HL-60 (cell line): Measurements from ENCODE around the gene ZSCAN1.

Experiments used
- DNase-seq, 2 experiments: peaks; one replicate each; pipeline ENCODE4 v3.0.0-alpha.2; 2010 to 2020; ENCODE audit warnings: low read depth in 1 of 2, low spot score in 1 of 2
- H3K27ac ChIP-seq: fragments of 250-450 bp; sonication (Bioruptor Pico); replicated peaks from 2 replicates; pipeline ENCODE4 v1.5.1; 2020; ENCODE audit warnings: mild to moderate bottlenecking, moderate library complexity
- H3K27me3 ChIP-seq: fragments of 250-450 bp; sonication (Bioruptor Pico); 2 replicates; pipeline ENCODE4 v1.5.1; 2021; ENCODE audit warnings: mild to moderate bottlenecking, moderate library complexity; ENCODE audit not compliant: insufficient read depth, poor library complexity, severe bottlenecking
- H3K4me3 ChIP-seq: replicated peaks from 2 replicates; pipeline ENCODE4 v1.5.1; 2011; ENCODE audit warnings: mild to moderate bottlenecking, control low read depth, low read length; ENCODE audit not compliant: insufficient read depth
- CTCF ChIP-seq: IDR thresholded peaks from one replicate; pipeline ENCODE4 v1.5.1; 2011; ENCODE audit warnings: low read length, control low read depth, inconsistent platforms; ENCODE audit not compliant: insufficient read depth
- GABPA ChIP-seq: IDR thresholded peaks from 2 replicates; pipeline ENCODE4 v1.6.1; 2012; ENCODE audit warnings: low read depth
- POLR2AphosphoS5 ChIP-seq: IDR thresholded peaks from 2 replicates; pipeline ENCODE4 v1.6.1; 2012; ENCODE audit warnings: low read depth
- REST ChIP-seq: IDR thresholded peaks from 2 replicates; pipeline ENCODE4 v1.6.1; 2012; ENCODE audit warnings: low read depth; ENCODE audit not compliant: insufficient replicate concordance
- SPI1 ChIP-seq: IDR thresholded peaks from 2 replicates; pipeline ENCODE4 v1.6.1; 2012; ENCODE audit warnings: low read depth, mild to moderate bottlenecking, borderline replicate concordance

The ZSCAN1 gene

GRCh38 chr19:58079792-58080191 is 46.0 kb downstream of the ZSCAN1 start:
- no peaks in the 10 kb centered on the region for H3K27me3 ChIP-seq

DNA sequence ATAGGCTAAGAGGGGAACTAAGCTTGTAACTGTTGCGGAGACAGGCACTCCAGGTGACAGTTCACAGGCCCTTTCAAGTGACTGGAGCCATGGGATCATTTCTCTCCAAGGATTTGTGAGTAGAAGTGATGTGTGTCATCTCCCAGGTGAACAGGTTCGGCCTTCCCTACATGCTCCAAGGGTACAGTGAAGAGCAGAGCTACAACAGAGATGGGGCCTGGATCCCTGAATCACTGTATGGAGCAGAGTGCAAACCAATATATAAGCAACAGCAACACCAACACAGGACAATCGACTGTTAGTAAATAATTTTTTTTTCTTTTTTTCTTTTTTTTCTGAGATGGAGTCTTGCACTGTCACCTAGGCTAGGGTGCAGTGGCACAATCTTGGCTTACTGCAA is 49.2 kb downstream of the ZSCAN1 start:
- no peak for DNase-seq
- TF ChIP-seq GABPA (no peak), REST (no peak), POLR2AphosphoS5 (no peak), SPI1 (no peak), CTCF (no peak)
- no peaks in the 10 kb centered on the region for H3K27me3 ChIP-seq
- H3K27ac ChIP-seq = no peak overlapping the region
- no peak overlapping the region for H3K4me3 ChIP-seq

More at GRCh38 chr19:58079792-58080191, 46.0 kb downstream of the ZSCAN1 start:
- H3K27ac ChIP-seq = no peak overlapping the region
- TF ChIP-seq SPI1 = no peak
- TF ChIP-seq GABPA = no peak
- TF ChIP-seq REST = no peak
- TF ChIP-seq POLR2AphosphoS5 = no peak
- no peak for TF ChIP-seq CTCF
- DNase-seq = no peak
- H3K4me3 ChIP-seq = no peak overlapping the region

GRCh38 chr19:58084596-58085347 is 50.9 kb downstream of the ZSCAN1 start:
- TF ChIP-seq POLR2AphosphoS5 (no peak), SPI1 (no peak), REST (no peak), CTCF (no peak)
- Histone ChIP-seq H3K27ac (no peak overlapping the region), H3K27me3 (no peaks in the 10 kb centered on the region), H3K4me3 (no peak overlapping the region)
- DNase-seq = no peak
